K562 (cell line): Measurements from ENCODE around the gene SP2. TPM values are rescaled to one million over a fixed set of nuclear protein-coding genes. Genes with fewer than 3 reads are reported as not detected.
A peak's percentile ranks its signal among the peaks of the same experiment; 100 is the strongest.

Source experiments
- AFF4 ChIP-seq: sonication (generic); formaldehyde crosslinking; IDR thresholded peaks from 2 replicates; pipeline ENCODE4 v1.8.0; 2023; ENCODE audit warnings: mild to moderate bottlenecking, missing genetic modification reagents
- ARID2 ChIP-seq: fragments of 450-650 bp; IDR thresholded peaks from 2 replicates; pipeline ENCODE4 v1.6.1; 2017; ENCODE audit warnings: antibody characterized with exemption, mild to moderate bottlenecking
- CREB5 ChIP-seq: fragments of 250-450 bp; sonication (Bioruptor Pico); IDR thresholded peaks from 2 replicates; pipeline ENCODE4 v1.5.0; 2020; ENCODE audit warnings: mild to moderate bottlenecking
- CTCFL ChIP-seq: IDR thresholded peaks from 2 replicates; pipeline ENCODE4 v1.6.1; 2011; ENCODE audit warnings: borderline replicate concordance, low read depth, mild to moderate bottlenecking, moderate library complexity, low read length; ENCODE audit not compliant: insufficient read depth, poor library complexity, severe bottlenecking
- DPF2 ChIP-seq: fragments of 450-650 bp; IDR thresholded peaks from 2 replicates; pipeline ENCODE4 v1.6.1; 2016
- GATAD2A ChIP-seq: fragments of 450-650 bp; IDR thresholded peaks from 2 replicates; pipeline ENCODE4 v1.6.1; 2017
- HOXB6 ChIP-seq: fragments of 250-450 bp; sonication (Bioruptor Pico); IDR thresholded peaks from 2 replicates; pipeline ENCODE4 v1.5.1; 2022; ENCODE audit warnings: mild to moderate bottlenecking, borderline replicate concordance
- LARP7 ChIP-seq: fragments of 450-650 bp; IDR thresholded peaks from 2 replicates; pipeline ENCODE4 v1.6.1; 2016
- MLLT1 ChIP-seq, 2 experiments: fragments of 450-650 bp; IDR thresholded peaks; 2 replicates each; pipeline ENCODE4 v1.6.1; 2016
- MTA2 ChIP-seq: fragments of 450-650 bp; IDR thresholded peaks from 2 replicates; pipeline ENCODE4 v1.6.1; 2016; ENCODE audit warnings: low read depth
- NFATC3 ChIP-seq: fragments of 450-650 bp; IDR thresholded peaks from 2 replicates; pipeline ENCODE4 v1.6.1; 2017; ENCODE audit warnings: mild to moderate bottlenecking
- POLR2AphosphoS2 ChIP-seq: IDR thresholded peaks from 2 replicates; pipeline ENCODE4 v1.6.1; 2012; ENCODE audit warnings: low read length, improper control_type of control experiment
- SNRNP70 ChIP-seq: fragments of 200-400 bp; formaldehyde crosslinking; optimal IDR thresholded peaks from 2 replicates; pipeline ENCODE3; 2017; ENCODE audit warnings: low read depth, low read length
- SPI1 ChIP-seq: IDR thresholded peaks from 2 replicates; pipeline ENCODE4 v1.6.1; 2011; ENCODE audit warnings: low read depth, low read length, control low read depth, borderline replicate concordance
- ZNF263 ChIP-seq: sonication (generic); formaldehyde crosslinking; IDR thresholded peaks from 2 replicates; pipeline ENCODE4 v1.8.0; 2022; ENCODE audit warnings: mild to moderate bottlenecking, missing genetic modification reagents, borderline replicate concordance
- ZNF347 ChIP-seq: fragments of 450-650 bp; formaldehyde crosslinking; IDR thresholded peaks from 2 replicates; pipeline ENCODE4 v1.4.0; 2020; ENCODE audit warnings: low read depth, mild to moderate bottlenecking, moderate library complexity
- ZNF512 ChIP-seq: IDR thresholded peaks from 2 replicates; pipeline ENCODE4 v1.6.1; 2016; ENCODE audit warnings: missing genetic modification characterization, missing compliant biosample characterization
- polyA plus RNA-seq, 8 experiments: library from polyadenylated mRNA; depleted of rRNA in 4 of 8; stranded (reverse) in 5 of 8; unstranded in 3 of 8; fragments of >200 nt; fragmentation: Nextera tagmentation in 2 of 8; fragmentation: Illumina TruSeq in 1 of 8; extraction: Ambion mirVana in 2 of 8; extraction: Trizol in 1 of 8; gene quantifications; 2 replicates each; pipeline versions ENCODE4 v1.2.1 to v1.2.3, GENCODE V29; 2011 to 2014; ENCODE audit warnings: inconsistent platforms in 1 of 8, missing spikeins in 1 of 8
- total RNA-seq, 7 experiments: library from RNA; depleted of rRNA in 6 of 7; stranded (reverse); fragments of >200 nt in 6 of 7; fragmentation: Illumina TruSeq in 2 of 7; extraction: Trizol in 2 of 7; gene quantifications; 2 replicates each; pipeline versions ENCODE4 v1.2.1 to v1.2.3, GENCODE V29; 2011 to 2021; ENCODE audit warnings: low replicate concordance in 1 of 7

SP2 gene
- total and polyA plus RNA-seq, 9 of the 15 experiments (the other 6 are each of a cell fraction or from before 2014, with no cell fraction given) = 0.77 to 22.3 (median 2.3) TPM

- TF ChIP-seq GATAD2A (0 out of 2 replicates have a peak, but pooled peaks have one; percentile 43), CREB5 (CRISPR knock-in tag) (no peak), SNRNP70 (no peak), ARID2 (0 out of 2 replicates have a peak, but pooled peaks have one; percentile 17), NFATC3 (no peak), AFF4 (CRISPR knock-in tag) (no peak), HOXB6 (CRISPR knock-in tag) (no peak), CTCFL (no peak), MTA2 (peak; percentile 26; the same call in 1 of the 2 replicates), SPI1 (peak; percentile 42; the same call in 1 of the 2 replicates), MLLT1 (IDR thresholded peaks at IDR 0.05) (peak; percentile 48 to 63; a peak in 1 of 4 replicates), LARP7 (0 out of 2 replicates have a peak, but pooled peaks have one; percentile 62), POLR2AphosphoS2 (no peak), ZNF347 (no peak), ZNF263 (CRISPR knock-in tag) (peak; percentile 76), ZNF512 (tag) (peak; percentile 97), DPF2 (peak; percentile 46; the same call in 1 of the 2 replicates)
Measured at GRCh38 chr17:47873200-47874090, 22.6 kb upstream of the SP2 start (continued).
